Activated CD4-positive, CD25-positive, alpha-beta regulatory T cell treated with anti-CD3 and anti-CD28 coated beads, Interleukin-2, amount 50 U/mL, for 24 hours (primary cell): ENCODE data around the gene BBS4.

ENCODE experiments used
- ATAC-seq, 2 donors: fragments of 150-1000 bp; cut with Tn5 transposase; one replicate each; pipeline ENCODE4 v1.10.0; 2021; ENCODE audit warnings: mild to moderate bottlenecking in 1 of 2, moderate library complexity in 1 of 2

Gene BBS4

GRCh38 chr15:72766025-72766424 is 80.0 kb downstream of the BBS4 start:
- no peak for ATAC-seq

GRCh38 chr15:72766780-72767179 is 80.8 kb downstream of the BBS4 start:
- no peak for ATAC-seq

- peak; percentile 84 to 89 for ATAC-seq
These were observed 84.8 kb downstream of the BBS4 start for GRCh38 chr15:72770673-72771328.

- ATAC-seq, result peak in 1 of 2 donors; percentile 25
These were observed 85.3 kb downstream of the BBS4 start for GRCh38 chr15:72771329-72771725.

- no peak for ATAC-seq
These were observed 88.8 kb downstream of the BBS4 start for GRCh38 chr15:72774696-72775383.

GRCh38 chr15:72778796-72779195 is 92.8 kb downstream of the BBS4 start:
- ATAC-seq, result no peak

- no peak for ATAC-seq
These were observed 95.6 kb downstream of the BBS4 start for GRCh38 chr15:72781631-72782030.

GRCh38 chr15:72782274-72783003 is 96.4 kb downstream of the BBS4 start:
- no peak for ATAC-seq

- ATAC-seq, result peak; percentile 42 to 43
These were observed 97.1 kb downstream of the BBS4 start for GRCh38 chr15:72783004-72783639.

GRCh38 chr15:72783640-72784455 is 97.8 kb downstream of the BBS4 start, which contains the start of gene ADPGK:
ADPGK (minus strand) TSS chr15:72783758; CDS start chr15:72783691, 67 bp downstream.
- ATAC-seq, result peak; percentile 82 to 88

- peak in 1 of 2 donors; percentile 5 for ATAC-seq
These were observed 98.5 kb downstream of the BBS4 start for GRCh38 chr15:72784456-72784876.

- peak; percentile 7 to 37 for ATAC-seq
These were observed 99.4 kb downstream of the BBS4 start for GRCh38 chr15:72785432-72785831.

GRCh38 chr15:72785841-72786240 is 99.8 kb downstream of the BBS4 start:
- no peak for ATAC-seq

- ATAC-seq, result no peak
These were observed 100.2 kb downstream of the BBS4 start for GRCh38 chr15:72786242-72786641.

- no peak for ATAC-seq
These were observed 100.8 kb downstream of the BBS4 start for GRCh38 chr15:72786676-72787345.

GRCh38 chr15:72787526-72787925 is 101.5 kb downstream of the BBS4 start:
- no peak for ATAC-seq
